ENCODE measurements around the gene RAB20. TPM values are rescaled to one million over a fixed set of nuclear protein-coding genes. Genes with fewer than 3 reads are reported as not detected.

The RAB20 gene
- total and polyA plus RNA-seq, 9 of the 15 experiments (the other 6 are each of a cell fraction or from before 2014, with no cell fraction given): 0.62 to 9.2 (median 5.4) TPM

DNA sequence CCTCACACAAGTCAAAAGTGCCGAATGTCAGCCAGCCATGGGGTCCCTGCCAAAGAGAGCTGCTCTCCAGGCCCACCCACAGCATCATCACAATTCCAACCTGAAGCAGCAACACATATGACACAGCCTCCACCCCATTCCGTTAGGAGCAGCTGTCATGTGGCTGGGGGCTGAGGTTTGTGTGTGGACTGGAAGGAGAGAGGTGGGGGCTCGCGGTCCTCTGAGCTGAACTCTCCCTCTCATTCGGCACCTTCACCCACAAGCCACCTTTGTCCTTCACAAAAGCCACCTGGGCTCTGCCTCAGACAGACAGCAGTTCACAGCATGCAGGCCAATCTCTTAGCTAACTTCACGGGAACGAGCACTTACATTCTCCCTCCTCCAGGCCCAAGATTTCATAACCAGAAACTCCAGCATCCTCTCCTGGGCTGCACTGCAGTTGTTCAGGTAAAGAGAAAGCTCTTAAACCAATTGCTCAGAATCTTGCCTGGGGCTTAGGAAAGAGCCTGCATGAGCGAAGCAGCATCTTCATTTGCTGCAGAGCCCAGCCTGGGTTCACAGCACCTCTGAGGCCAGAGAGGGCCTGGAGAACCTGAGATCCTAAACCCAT is 7.2 kb downstream of the RAB20 start (continued):
- TF ChIP-seq GTF3C2 (IDR thresholded peaks at IDR 0.05; ENCODE audit: borderline replicate concordance, extremely low read depth, insufficient read length): no peak
- TF ChIP-seq, protein P1, sequence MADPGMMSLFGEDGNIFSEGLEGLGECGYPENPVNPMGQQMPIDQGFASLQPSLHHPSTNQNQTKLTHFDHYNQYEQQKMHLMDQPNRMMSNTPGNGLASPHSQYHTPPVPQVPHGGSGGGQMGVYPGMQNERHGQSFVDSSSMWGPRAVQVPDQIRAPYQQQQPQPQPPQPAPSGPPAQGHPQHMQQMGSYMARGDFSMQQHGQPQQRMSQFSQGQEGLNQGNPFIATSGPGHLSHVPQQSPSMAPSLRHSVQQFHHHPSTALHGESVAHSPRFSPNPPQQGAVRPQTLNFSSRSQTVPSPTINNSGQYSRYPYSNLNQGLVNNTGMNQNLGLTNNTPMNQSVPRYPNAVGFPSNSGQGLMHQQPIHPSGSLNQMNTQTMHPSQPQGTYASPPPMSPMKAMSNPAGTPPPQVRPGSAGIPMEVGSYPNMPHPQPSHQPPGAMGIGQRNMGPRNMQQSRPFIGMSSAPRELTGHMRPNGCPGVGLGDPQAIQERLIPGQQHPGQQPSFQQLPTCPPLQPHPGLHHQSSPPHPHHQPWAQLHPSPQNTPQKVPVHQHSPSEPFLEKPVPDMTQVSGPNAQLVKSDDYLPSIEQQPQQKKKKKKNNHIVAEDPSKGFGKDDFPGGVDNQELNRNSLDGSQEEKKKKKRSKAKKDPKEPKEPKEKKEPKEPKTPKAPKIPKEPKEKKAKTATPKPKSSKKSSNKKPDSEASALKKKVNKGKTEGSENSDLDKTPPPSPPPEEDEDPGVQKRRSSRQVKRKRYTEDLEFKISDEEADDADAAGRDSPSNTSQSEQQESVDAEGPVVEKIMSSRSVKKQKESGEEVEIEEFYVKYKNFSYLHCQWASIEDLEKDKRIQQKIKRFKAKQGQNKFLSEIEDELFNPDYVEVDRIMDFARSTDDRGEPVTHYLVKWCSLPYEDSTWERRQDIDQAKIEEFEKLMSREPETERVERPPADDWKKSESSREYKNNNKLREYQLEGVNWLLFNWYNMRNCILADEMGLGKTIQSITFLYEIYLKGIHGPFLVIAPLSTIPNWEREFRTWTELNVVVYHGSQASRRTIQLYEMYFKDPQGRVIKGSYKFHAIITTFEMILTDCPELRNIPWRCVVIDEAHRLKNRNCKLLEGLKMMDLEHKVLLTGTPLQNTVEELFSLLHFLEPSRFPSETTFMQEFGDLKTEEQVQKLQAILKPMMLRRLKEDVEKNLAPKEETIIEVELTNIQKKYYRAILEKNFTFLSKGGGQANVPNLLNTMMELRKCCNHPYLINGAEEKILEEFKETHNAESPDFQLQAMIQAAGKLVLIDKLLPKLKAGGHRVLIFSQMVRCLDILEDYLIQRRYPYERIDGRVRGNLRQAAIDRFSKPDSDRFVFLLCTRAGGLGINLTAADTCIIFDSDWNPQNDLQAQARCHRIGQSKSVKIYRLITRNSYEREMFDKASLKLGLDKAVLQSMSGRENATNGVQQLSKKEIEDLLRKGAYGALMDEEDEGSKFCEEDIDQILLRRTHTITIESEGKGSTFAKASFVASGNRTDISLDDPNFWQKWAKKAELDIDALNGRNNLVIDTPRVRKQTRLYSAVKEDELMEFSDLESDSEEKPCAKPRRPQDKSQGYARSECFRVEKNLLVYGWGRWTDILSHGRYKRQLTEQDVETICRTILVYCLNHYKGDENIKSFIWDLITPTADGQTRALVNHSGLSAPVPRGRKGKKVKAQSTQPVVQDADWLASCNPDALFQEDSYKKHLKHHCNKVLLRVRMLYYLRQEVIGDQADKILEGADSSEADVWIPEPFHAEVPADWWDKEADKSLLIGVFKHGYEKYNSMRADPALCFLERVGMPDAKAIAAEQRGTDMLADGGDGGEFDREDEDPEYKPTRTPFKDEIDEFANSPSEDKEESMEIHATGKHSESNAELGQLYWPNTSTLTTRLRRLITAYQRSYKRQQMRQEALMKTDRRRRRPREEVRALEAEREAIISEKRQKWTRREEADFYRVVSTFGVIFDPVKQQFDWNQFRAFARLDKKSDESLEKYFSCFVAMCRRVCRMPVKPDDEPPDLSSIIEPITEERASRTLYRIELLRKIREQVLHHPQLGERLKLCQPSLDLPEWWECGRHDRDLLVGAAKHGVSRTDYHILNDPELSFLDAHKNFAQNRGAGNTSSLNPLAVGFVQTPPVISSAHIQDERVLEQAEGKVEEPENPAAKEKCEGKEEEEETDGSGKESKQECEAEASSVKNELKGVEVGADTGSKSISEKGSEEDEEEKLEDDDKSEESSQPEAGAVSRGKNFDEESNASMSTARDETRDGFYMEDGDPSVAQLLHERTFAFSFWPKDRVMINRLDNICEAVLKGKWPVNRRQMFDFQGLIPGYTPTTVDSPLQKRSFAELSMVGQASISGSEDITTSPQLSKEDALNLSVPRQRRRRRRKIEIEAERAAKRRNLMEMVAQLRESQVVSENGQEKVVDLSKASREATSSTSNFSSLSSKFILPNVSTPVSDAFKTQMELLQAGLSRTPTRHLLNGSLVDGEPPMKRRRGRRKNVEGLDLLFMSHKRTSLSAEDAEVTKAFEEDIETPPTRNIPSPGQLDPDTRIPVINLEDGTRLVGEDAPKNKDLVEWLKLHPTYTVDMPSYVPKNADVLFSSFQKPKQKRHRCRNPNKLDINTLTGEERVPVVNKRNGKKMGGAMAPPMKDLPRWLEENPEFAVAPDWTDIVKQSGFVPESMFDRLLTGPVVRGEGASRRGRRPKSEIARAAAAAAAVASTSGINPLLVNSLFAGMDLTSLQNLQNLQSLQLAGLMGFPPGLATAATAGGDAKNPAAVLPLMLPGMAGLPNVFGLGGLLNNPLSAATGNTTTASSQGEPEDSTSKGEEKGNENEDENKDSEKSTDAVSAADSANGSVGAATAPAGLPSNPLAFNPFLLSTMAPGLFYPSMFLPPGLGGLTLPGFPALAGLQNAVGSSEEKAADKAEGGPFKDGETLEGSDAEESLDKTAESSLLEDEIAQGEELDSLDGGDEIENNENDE (IDR thresholded peaks at IDR 0.05; ENCODE audit: low read depth, low read length): no peak
- no peak for TF ChIP-seq HNRNPL (IDR thresholded peaks at IDR 0.05; ENCODE audit: low read depth, low read length)
- no peak for TF ChIP-seq NFE2 (IDR thresholded peaks at IDR 0.05; ENCODE audit: low read depth)
- TF ChIP-seq, protein P2, sequence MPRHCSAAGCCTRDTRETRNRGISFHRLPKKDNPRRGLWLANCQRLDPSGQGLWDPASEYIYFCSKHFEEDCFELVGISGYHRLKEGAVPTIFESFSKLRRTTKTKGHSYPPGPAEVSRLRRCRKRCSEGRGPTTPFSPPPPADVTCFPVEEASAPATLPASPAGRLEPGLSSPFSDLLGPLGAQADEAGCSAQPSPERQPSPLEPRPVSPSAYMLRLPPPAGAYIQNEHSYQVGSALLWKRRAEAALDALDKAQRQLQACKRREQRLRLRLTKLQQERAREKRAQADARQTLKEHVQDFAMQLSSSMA (CRISPR knock-in tag; IDR thresholded peaks at IDR 0.05): no peak
- TF ChIP-seq ELF1 (tag; IDR thresholded peaks at IDR 0.05): no peak
- TF ChIP-seq, protein P3, sequence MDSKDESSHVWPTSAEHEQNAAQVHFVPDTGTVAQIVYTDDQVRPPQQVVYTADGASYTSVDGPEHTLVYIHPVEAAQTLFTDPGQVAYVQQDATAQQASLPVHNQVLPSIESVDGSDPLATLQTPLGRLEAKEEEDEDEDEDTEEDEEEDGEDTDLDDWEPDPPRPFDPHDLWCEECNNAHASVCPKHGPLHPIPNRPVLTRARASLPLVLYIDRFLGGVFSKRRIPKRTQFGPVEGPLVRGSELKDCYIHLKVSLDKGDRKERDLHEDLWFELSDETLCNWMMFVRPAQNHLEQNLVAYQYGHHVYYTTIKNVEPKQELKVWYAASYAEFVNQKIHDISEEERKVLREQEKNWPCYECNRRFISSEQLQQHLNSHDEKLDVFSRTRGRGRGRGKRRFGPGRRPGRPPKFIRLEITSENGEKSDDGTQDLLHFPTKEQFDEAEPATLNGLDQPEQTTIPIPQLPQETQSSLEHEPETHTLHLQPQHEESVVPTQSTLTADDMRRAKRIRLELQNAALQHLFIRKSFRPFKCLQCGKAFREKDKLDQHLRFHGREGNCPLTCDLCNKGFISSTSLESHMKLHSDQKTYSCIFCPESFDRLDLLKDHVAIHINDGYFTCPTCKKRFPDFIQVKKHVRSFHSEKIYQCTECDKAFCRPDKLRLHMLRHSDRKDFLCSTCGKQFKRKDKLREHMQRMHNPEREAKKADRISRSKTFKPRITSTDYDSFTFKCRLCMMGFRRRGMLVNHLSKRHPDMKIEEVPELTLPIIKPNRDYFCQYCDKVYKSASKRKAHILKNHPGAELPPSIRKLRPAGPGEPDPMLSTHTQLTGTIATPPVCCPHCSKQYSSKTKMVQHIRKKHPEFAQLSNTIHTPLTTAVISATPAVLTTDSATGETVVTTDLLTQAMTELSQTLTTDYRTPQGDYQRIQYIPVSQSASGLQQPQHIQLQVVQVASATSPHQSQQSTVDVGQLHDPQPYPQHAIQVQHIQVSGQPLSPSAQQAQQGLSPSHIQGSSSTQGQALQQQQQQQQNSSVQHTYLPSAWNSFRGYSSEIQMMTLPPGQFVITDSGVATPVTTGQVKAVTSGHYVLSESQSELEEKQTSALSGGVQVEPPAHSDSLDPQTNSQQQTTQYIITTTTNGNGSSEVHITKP (IDR thresholded peaks at IDR 0.05; ENCODE audit: partially characterized antibody): no peak
- TF ChIP-seq OTX1 (CRISPR knock-in tag; IDR thresholded peaks at IDR 0.05): no peak
